ENCODE results near the gene KCNN3. TPM values are rescaled to one million over a fixed set of nuclear protein-coding genes. Genes with fewer than 3 reads are reported as not detected.
A peak's percentile ranks its signal among the peaks of the same experiment; 100 is the strongest.

Gene KCNN3
- total RNA-seq, 1 experiment from 2014 or later: 0.36 TPM

- no peak for DNase-seq (ENCODE audit: low spot score)
Measured at GRCh38 chr1:154748405-154748775, 121.7 kb downstream of the KCNN3 start.

- no peak for DNase-seq (ENCODE audit: low spot score)
Measured at GRCh38 chr1:154747740-154748404, 122.2 kb downstream of the KCNN3 start.

GRCh38 chr1:154747380-154747739, 122.7 kb downstream of the KCNN3 start:
- no peak for DNase-seq (ENCODE audit: low spot score)

- no peak for DNase-seq (ENCODE audit: low spot score)
Measured at GRCh38 chr1:154746622-154747299, 123.3 kb downstream of the KCNN3 start.

- no peak for DNase-seq (ENCODE audit: low spot score)
Measured at GRCh38 chr1:154745750-154746425, 124.2 kb downstream of the KCNN3 start.

GRCh38 chr1:154745286-154745731, 124.8 kb downstream of the KCNN3 start:
- no peak for DNase-seq (ENCODE audit: low spot score)

GRCh38 chr1:154744352-154745035, 125.6 kb downstream of the KCNN3 start:
- DNase-seq (ENCODE audit: low spot score): no peak

- no peak for DNase-seq (ENCODE audit: low spot score)
Measured at GRCh38 chr1:154743526-154744036, 126.5 kb downstream of the KCNN3 start.

GRCh38 chr1:154742606-154743005, 127.5 kb downstream of the KCNN3 start:
- no peak for DNase-seq (ENCODE audit: low spot score)

- no peak for DNase-seq (ENCODE audit: low spot score)
Measured at GRCh38 chr1:154741741-154742495, 128.2 kb downstream of the KCNN3 start.

- no peak for DNase-seq (ENCODE audit: low spot score)
Measured at GRCh38 chr1:154741327-154741726, 128.8 kb downstream of the KCNN3 start.

GRCh38 chr1:154739654-154740053, 130.4 kb downstream of the KCNN3 start:
- DNase-seq (ENCODE audit: low spot score): no peak

- peak; percentile 85 for DNase-seq (ENCODE audit: low spot score)
Measured at GRCh38 chr1:154736841-154737240, 133.2 kb downstream of the KCNN3 start.

- DNase-seq (ENCODE audit: low spot score): no peak
Measured at GRCh38 chr1:154735804-154736168, 134.3 kb downstream of the KCNN3 start.

GRCh38 chr1:154735061-154735803, 134.8 kb downstream of the KCNN3 start:
- DNase-seq (ENCODE audit: low spot score): no peak

- peak; percentile 46 for DNase-seq (ENCODE audit: low spot score)
Measured at GRCh38 chr1:154733621-154734020, 136.5 kb downstream of the KCNN3 start.

- peak; percentile 61 for DNase-seq (ENCODE audit: low spot score)
Measured at GRCh38 chr1:154730986-154731489, 139.0 kb downstream of the KCNN3 start.

GRCh38 chr1:154730259-154730658, 139.8 kb downstream of the KCNN3 start:
- DNase-seq (ENCODE audit: low spot score): peak; percentile 76

- no peak for DNase-seq (ENCODE audit: low spot score)
Measured at GRCh38 chr1:154729577-154729976, 140.5 kb downstream of the KCNN3 start.

GRCh38 chr1:154729031-154729442, 141.0 kb downstream of the KCNN3 start:
- DNase-seq (ENCODE audit: low spot score): peak; percentile 70

All from A172 (cell line).